ENCODE data around the gene EIF2B5.

GRCh38 chr3:184165543-184165942 lies 30.4 kb downstream of the EIF2B5 start:
- no peak for TF ChIP-seq CTCF (IDR thresholded peaks at IDR 0.05)
- no peak for TF ChIP-seq POLR2A (IDR thresholded peaks at IDR 0.05)
